Measurements from ENCODE around the gene ZFP36.
"Not testable (repeated sequence)": the region's sequence is repeated elsewhere in the genome, so short reads cannot be mapped to it uniquely, and the experiment has no call there.

ZFP36 gene

DNA sequence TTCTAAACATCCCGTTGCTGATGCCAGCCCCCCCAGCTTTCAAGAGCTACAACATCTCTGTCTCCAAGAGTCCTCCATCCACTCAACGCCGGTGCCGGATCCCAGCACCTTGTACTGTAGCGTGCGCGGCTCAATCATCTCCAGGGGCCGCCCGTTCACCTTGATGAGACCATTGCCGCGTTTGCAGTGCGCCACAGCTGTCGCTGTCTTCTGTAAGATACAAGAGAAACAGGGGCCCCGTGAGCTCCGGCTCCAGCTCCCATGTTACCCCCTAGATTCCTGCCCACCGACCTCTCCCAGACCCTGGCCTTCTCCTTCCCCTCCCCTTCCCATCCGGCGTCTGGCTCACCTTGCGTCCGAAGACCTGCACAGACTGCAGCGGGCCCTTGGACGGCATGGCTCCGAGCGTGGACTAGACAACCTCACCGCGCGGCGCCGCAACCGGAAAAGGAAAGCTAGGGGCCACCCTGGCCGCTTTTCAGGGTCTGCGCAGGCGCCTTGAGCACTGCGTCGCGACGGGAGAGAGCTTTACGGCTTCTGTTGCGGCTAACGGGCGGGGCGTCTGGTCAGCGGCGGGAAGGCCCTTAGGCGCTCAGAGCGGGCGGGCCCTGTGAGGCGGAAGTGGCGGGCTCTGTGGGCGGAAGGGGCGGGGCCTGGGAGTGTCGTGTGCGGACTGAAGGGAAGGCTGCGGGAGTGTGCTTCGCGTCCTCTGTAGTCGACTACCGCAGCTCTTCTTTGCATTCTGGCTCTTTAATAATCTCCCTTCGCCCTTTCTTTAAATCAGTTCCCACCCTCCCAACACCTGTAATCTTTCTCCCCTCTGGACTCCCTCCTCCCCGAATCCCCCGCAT, 29.1 kb downstream of the ZFP36 start, which contains the start of gene RPS16:
TSS of gene RPS16 (minus strand) at position 451 of the 851 bp plus-strand sequence. CDS start at position 397, 54 bp downstream.
- FAIRE-seq (peak; percentile 97), DNase-seq (ENCODE audit: insufficient read length, low spot score) (peak; percentile 73)

DNA sequence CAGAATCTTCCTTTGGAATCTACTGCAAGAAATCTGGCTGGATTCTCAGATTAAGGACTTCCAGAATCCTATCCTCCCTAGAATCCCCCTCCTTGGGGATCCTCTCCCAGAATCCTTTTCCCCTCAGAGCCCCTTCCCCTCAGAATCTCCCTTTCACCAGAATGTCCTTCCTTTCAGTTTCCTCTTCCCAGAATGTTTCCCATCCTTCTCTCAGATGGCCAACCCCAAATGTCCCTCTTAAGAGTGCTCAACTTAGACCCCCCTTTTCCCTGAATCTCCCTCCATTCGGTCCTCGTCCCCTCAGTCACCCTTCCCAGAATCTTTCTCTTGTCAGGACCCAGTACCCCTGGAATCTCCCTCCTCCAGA, 29.7 kb downstream of the ZFP36 start:
- FAIRE-seq = no peak
- no peak for DNase-seq (ENCODE audit: insufficient read length, low spot score)

DNA sequence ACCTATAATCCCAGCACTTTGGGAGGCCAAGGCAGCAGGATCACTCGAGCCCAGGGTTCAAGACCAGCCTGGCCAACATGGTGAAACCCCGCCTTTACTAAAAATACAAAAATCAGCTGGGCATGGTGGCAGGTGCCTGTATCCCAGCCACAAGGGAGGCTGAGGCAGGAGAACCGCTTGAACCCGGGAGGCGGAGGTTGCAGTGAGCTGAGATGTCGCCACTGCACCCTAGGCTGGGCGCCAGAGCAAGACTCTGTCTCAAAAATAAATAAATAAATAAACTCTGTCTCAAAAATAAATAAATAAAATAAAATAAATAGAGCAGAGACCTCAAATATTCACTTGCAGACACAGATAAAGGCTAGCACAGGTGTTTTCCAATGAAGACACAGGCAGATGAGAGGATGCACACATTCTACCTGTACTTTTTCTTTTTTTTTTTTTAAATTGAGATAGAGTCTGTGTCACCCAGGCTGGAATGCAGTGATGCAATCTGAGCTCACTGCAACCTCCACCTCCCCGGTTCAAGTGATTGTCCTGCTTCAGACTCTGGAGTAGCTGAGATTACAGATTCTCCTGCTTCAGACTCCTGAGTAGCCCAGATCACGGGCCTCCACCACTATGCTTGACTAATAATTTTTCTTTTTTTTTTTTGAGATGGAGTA, 31.8 kb downstream of the ZFP36 start:
- FAIRE-seq = no peak
- no peak for DNase-seq (ENCODE audit: insufficient read length, low spot score)

DNA sequence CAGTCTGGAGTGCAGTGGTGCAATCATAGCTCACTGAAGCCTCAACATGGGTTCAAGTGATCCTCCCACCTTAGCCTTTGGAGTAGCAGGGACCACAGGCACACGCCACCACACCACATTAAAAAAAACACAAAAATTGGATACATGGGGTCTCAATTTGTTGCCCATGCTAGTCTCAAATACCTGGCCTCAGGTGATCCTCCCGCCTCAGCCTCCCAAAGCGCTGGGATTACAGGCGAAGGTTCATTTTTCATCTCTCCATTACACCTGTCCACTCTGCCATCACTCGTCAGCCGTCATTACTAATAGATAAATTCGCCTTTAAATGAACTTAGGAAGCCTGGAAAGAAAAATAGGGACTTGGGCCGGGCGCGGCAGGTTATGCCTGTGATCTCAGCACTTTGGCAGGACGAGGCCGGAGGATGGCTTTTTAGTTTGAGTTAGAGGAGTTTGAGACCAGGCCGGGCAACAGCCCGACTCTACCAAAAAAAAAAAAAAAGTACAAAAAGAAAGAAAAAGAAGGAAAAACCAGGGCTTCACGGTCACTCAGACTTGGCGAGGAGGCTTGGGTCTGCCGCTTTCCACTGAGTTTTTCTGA, 38.0 kb downstream of the ZFP36 start:
- DNase-seq (ENCODE audit: insufficient read length, low spot score) (no peak), FAIRE-seq (no peak)

DNA sequence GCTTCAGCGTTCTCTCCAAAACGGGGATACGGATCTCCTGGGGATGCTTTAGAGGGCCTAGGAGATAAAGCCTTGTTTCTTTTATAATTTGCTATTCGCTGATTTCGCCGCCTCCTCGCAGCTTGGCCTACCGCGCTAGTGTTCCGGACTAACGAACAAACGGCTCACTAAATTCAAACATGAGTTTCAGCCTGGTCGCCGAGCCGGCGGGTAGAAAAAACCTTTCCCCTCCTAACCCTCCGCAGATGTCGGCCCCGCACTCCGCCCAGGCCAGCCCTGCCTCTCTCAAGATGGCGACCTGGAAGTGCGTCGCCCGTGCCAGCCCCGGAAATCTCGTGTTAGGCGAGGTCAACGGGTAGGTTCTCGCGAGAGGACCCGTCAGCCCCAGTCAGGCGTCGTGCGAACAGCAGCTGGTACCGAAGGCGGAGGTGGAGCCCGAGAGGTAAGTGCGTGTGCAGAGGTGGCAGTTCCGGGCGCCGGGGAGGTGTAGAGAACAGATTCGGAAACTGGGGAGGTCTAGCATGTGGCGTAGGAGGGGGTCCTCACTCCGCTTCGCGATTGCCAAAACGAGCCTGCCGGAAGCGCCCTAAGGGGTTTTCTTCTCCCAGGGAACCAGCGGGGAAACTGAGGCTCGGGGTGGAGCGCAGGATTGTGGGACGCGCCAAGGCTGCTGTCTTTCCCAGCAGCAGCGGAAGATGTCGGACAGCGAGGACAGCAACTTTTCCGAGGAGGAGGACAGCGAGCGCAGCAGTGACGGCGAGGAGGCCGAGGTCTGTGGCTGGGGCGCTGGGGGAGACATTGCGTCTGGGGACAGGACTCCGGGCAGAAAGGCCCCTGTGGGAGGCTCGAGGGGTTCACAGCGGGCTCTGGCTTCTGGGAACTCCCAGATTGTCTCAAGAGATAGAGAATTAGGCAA, 38.8 kb downstream of the ZFP36 start, which contains the start of gene SUPT5H:
TSS of gene SUPT5H (plus strand) at position 387 of the 916 bp plus-strand sequence. CDS start at position 696, 309 bp downstream.
- FAIRE-seq (peak; percentile 94), DNase-seq (ENCODE audit: insufficient read length, low spot score) (peak; percentile 94)

DNA sequence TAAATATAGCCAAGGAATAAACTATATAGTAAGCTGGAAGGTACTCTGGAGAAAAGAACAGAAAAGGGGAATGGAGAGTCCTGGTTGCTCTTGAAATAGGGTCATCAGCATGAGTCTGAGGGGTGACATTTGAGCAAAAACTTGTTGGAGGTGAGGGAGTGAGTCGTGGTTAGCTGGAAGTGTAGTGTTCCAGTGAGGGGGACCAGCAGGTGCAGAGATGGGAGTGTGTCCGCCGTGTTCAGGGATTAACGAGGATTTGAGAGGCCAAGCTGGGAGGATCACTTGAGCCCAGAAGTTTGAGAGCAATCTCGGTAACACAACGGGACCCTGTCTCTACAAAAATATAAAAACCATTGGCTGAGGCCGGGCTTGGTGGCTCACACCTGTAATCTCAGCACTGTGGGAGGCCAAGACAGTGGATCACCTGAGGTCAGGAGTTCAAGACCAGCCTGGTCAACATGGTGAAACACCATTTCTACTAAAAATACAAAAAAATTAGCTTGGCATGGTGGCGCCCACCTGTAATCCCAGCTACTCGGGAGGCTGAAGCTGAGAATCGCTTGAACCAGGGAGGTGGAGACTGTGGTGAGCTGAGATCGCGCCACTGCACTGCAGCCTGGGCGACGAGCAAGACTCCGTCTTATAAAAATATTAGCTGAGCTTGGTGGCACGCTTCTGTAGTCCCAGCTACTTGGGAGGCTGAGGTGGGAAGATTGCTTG, 39.9 kb downstream of the ZFP36 start:
- DNase-seq (ENCODE audit: insufficient read length, low spot score) (no peak), FAIRE-seq (no peak)

DNA sequence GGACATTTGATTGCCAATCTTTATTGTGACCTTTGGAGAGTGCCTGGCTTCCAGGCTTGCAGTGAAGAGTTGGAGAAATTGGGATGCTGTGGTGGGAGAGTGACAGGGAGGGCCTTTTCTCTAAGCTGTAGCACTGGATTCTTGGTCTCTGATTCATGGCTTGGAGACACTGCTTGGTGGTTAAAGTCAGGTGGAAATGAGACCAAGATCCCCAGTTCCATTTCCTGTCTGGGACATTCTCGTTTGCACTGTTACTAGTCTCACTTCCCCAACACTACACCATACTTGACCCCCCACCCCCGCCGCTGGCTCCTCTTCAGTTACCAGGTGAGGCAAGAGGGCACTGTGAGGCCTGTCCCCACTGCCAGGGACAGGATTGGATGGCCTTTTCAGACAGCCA, 41.6 kb downstream of the ZFP36 start:
- peak; percentile 52 for DNase-seq (ENCODE audit: insufficient read length, low spot score)
- peak; percentile 40 for FAIRE-seq

DNA sequence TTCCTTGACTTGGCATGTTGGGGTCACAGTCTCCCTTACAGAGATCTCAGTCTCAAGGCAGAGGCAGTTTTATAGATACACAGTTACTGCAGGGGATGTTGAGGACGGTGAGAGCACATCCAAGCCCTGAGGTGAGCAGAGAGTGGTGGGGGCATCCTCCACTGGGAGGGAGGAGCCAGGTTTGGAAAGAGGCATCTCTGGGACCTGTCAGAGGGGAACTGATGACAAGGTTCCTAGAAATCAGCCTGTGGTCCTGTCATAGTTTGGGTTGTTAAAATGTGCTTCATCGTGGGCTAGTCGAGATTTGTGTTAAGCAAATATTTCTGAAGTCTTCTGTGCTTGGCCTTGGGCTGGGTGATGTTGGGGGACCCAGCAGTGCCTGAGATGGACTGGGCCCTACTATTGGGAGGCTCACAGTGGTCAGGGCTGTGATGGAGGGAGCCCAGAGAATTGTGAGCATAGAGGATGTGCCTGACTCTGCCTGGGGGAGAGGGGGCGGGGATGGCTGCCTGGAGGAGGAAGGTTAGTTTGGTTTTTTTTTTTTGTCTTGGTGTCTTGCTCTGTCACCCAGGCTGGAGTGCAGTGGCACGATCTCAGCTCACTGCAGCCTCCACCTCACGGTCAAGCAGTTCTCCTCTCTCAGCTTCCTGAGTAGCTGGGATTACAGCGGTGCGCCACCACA, 42.6 kb downstream of the ZFP36 start:
- FAIRE-seq (no peak), DNase-seq (ENCODE audit: insufficient read length, low spot score) (no peak)

DNA sequence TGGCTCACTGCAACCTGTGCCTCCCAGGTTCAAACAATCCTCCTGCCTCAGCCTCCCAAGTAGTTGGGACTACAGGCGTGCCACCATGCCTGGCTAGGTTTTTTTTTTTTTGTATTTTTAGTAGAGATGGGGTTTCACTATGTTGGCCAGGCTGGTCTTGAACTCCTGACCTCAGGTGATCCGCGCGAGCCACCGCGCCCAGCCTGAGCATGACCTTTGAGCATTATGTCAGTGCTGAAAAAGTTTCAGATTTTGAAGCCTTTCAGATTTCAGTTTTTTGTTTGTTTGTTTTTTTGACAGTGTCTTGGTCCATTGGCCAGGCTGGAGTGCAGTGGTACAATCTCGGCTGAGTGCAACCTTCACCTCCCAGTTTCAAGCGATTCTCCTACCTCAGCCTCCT, 44.6 kb downstream of the ZFP36 start:
- not testable (repeated sequence) for DNase-seq (ENCODE audit: insufficient read length, low spot score); FAIRE-seq
